ENCODE results near the gene ITPR3.

DNA sequence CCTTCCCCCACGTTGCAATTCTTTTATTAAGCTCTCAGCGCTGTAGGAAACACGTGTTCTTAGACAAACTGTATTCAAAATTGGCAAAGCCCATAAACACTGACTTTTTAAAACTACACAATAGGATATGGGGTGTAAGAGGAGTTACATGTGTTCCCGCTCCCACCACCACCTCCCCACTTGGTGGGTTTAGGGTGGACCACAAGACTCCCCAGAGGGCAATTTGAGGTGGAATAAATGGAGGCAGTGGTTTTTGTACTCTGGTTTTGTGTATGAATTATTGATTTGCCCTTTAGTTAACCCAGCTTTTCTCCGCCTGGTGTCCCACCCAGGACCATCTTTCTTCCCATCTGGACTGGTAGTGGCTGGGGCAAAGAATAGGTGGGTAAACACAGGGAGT lies 86.6 kb downstream of the ITPR3 start:
- TF ChIP-seq, protein P1, sequence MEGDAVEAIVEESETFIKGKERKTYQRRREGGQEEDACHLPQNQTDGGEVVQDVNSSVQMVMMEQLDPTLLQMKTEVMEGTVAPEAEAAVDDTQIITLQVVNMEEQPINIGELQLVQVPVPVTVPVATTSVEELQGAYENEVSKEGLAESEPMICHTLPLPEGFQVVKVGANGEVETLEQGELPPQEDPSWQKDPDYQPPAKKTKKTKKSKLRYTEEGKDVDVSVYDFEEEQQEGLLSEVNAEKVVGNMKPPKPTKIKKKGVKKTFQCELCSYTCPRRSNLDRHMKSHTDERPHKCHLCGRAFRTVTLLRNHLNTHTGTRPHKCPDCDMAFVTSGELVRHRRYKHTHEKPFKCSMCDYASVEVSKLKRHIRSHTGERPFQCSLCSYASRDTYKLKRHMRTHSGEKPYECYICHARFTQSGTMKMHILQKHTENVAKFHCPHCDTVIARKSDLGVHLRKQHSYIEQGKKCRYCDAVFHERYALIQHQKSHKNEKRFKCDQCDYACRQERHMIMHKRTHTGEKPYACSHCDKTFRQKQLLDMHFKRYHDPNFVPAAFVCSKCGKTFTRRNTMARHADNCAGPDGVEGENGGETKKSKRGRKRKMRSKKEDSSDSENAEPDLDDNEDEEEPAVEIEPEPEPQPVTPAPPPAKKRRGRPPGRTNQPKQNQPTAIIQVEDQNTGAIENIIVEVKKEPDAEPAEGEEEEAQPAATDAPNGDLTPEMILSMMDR (IDR thresholded peaks at IDR 0.05) = no peak
- TF ChIP-seq POLR2A (IDR thresholded peaks at IDR 0.05) = no peak

All from transverse colon (tissue), 3 donors.